ENCODE measurements around the gene C1orf52. TPM values are rescaled to one million over a fixed set of nuclear protein-coding genes. Genes with fewer than 3 reads are reported as not detected.

C1orf52 gene
- polyA plus RNA-seq, 2 of the 4 experiments (the other 2 are of a cell fraction) = 12.2 to 22.4 TPM

DNA sequence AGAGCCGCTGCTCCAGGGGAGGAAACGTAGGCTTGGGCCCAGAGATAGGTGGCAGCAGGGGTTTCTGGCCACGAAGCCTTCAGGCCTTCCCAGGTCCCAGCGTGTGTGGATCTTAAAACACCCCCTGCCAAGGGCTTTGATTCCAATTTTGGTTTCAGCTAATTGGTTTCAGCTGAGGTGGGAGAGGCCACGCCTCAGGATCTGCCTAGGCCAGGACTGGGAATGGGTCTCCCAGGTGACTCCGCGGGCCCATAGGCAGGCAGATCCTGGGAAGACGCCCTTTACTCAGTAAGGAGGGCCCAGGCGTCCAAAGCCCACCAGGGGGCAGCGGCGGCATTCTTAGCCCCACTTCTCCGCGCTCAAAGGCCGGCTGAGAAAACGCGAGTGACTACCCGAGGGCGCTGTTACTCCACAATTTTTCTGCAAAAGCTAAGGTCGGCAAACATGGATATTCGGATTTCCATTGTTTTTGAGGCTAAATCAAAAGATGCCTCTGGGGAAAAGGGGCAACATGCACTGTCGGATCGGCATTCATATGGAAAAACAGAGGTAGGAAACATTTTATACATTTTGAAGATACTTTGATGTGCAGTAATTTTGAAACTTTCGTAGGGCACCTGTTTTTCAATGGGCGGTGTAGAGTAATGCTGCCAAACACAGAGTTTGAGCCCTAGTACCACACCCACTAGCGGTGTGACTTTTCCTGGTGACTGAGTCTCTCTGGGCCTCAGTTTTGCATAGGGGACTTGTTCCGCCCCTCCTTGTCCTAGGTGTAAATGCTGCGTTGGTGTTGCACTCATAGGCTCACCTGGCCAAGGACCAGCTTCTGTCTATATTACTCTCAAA, 48.7 kb upstream of the C1orf52 start (continued):
- TF ChIP-seq HDAC2 (IDR thresholded peaks at IDR 0.05) = no peak
- no peak for TF ChIP-seq RARB (CRISPR knock-in tag; IDR thresholded peaks at IDR 0.05)
- TF ChIP-seq, protein P1, sequence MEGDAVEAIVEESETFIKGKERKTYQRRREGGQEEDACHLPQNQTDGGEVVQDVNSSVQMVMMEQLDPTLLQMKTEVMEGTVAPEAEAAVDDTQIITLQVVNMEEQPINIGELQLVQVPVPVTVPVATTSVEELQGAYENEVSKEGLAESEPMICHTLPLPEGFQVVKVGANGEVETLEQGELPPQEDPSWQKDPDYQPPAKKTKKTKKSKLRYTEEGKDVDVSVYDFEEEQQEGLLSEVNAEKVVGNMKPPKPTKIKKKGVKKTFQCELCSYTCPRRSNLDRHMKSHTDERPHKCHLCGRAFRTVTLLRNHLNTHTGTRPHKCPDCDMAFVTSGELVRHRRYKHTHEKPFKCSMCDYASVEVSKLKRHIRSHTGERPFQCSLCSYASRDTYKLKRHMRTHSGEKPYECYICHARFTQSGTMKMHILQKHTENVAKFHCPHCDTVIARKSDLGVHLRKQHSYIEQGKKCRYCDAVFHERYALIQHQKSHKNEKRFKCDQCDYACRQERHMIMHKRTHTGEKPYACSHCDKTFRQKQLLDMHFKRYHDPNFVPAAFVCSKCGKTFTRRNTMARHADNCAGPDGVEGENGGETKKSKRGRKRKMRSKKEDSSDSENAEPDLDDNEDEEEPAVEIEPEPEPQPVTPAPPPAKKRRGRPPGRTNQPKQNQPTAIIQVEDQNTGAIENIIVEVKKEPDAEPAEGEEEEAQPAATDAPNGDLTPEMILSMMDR (IDR thresholded peaks at IDR 0.05) = peak; percentile 98
- no peak for TF ChIP-seq MYC (IDR thresholded peaks at IDR 0.05; ENCODE audit: borderline replicate concordance, low read length)
- peak; percentile 99 for TF ChIP-seq SMC3 (IDR thresholded peaks at IDR 0.05)
- no peak for TF ChIP-seq CHD4 (IDR thresholded peaks at IDR 0.05; ENCODE audit: borderline replicate concordance)
- no peak for TF ChIP-seq EHMT2 (IDR thresholded peaks at IDR 0.05; ENCODE audit: low read depth)
- no peak for TF ChIP-seq NPAS2 (CRISPR knock-in tag; IDR thresholded peaks at IDR 0.05; ENCODE audit: borderline replicate concordance)
- TF ChIP-seq, protein P2, sequence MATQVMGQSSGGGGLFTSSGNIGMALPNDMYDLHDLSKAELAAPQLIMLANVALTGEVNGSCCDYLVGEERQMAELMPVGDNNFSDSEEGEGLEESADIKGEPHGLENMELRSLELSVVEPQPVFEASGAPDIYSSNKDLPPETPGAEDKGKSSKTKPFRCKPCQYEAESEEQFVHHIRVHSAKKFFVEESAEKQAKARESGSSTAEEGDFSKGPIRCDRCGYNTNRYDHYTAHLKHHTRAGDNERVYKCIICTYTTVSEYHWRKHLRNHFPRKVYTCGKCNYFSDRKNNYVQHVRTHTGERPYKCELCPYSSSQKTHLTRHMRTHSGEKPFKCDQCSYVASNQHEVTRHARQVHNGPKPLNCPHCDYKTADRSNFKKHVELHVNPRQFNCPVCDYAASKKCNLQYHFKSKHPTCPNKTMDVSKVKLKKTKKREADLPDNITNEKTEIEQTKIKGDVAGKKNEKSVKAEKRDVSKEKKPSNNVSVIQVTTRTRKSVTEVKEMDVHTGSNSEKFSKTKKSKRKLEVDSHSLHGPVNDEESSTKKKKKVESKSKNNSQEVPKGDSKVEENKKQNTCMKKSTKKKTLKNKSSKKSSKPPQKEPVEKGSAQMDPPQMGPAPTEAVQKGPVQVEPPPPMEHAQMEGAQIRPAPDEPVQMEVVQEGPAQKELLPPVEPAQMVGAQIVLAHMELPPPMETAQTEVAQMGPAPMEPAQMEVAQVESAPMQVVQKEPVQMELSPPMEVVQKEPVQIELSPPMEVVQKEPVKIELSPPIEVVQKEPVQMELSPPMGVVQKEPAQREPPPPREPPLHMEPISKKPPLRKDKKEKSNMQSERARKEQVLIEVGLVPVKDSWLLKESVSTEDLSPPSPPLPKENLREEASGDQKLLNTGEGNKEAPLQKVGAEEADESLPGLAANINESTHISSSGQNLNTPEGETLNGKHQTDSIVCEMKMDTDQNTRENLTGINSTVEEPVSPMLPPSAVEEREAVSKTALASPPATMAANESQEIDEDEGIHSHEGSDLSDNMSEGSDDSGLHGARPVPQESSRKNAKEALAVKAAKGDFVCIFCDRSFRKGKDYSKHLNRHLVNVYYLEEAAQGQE (IDR thresholded peaks at IDR 0.05) = no peak
- TF ChIP-seq TP53 (CRISPR knock-in tag; IDR thresholded peaks at IDR 0.05) = no peak
- no peak for TF ChIP-seq FOSB (CRISPR knock-in tag; IDR thresholded peaks at IDR 0.05)
- no peak for TF ChIP-seq RCOR1 (IDR thresholded peaks at IDR 0.05; ENCODE audit: low read depth, low read length)
- no peak for TF ChIP-seq EHF (CRISPR knock-in tag; IDR thresholded peaks at IDR 0.05)
- TF ChIP-seq, protein P3, sequence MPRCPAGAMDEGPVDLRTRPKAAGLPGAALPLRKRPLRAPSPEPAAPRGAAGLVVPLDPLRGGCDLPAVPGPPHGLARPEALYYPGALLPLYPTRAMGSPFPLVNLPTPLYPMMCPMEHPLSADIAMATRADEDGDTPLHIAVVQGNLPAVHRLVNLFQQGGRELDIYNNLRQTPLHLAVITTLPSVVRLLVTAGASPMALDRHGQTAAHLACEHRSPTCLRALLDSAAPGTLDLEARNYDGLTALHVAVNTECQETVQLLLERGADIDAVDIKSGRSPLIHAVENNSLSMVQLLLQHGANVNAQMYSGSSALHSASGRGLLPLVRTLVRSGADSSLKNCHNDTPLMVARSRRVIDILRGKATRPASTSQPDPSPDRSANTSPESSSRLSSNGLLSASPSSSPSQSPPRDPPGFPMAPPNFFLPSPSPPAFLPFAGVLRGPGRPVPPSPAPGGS (IDR thresholded peaks at IDR 0.05) = no peak
- no peak for TF ChIP-seq MAFK (IDR thresholded peaks at IDR 0.05; ENCODE audit: partially characterized antibody)
- TF ChIP-seq, protein P4, sequence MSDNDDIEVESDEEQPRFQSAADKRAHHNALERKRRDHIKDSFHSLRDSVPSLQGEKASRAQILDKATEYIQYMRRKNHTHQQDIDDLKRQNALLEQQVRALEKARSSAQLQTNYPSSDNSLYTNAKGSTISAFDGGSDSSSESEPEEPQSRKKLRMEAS (IDR thresholded peaks at IDR 0.05) = peak; percentile 37; the same call in 1 of the 2 replicates
- TF ChIP-seq JUNB (IDR thresholded peaks at IDR 0.05) = no peak
- no peak for TF ChIP-seq NR3C1 (IDR thresholded peaks at IDR 0.05)
- TF ChIP-seq CHD2 (IDR thresholded peaks at IDR 0.05; ENCODE audit: low read length, partially characterized antibody) = no peak
- TF ChIP-seq, protein P5, sequence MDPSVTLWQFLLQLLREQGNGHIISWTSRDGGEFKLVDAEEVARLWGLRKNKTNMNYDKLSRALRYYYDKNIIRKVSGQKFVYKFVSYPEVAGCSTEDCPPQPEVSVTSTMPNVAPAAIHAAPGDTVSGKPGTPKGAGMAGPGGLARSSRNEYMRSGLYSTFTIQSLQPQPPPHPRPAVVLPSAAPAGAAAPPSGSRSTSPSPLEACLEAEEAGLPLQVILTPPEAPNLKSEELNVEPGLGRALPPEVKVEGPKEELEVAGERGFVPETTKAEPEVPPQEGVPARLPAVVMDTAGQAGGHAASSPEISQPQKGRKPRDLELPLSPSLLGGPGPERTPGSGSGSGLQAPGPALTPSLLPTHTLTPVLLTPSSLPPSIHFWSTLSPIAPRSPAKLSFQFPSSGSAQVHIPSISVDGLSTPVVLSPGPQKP (IDR thresholded peaks at IDR 0.05; ENCODE audit: low read depth, low read length) = no peak
- no peak for TF ChIP-seq BHLHE40 (IDR thresholded peaks at IDR 0.05; ENCODE audit: low read depth, low read length)
- TF ChIP-seq EP300 (IDR thresholded peaks at IDR 0.05) = no peak
- no peak for TF ChIP-seq HOXB13 (CRISPR knock-in tag; IDR thresholded peaks at IDR 0.05; ENCODE audit: low read depth)
- TF ChIP-seq HEYL (CRISPR knock-in tag; IDR thresholded peaks at IDR 0.05) = no peak

Data from A549 (cell line).